Esophagus squamous epithelium (tissue), 5 donors: ENCODE measurements around the gene FSTL4. TPM values are rescaled to one million over a fixed set of nuclear protein-coding genes. Genes with fewer than 3 reads are reported as not detected.

Source experiments
- DNase-seq: peaks from one replicate; lab custom pipeline; 2025; lab: John Stamatoyannopoulos, UW
- H3K27ac ChIP-seq, 4 donors: fragments of 200-600 bp; sonication (generic); one replicate each; pipeline ENCODE4 v1.5.1; 2016 to 2019; ENCODE audit warnings: mild to moderate bottlenecking in 1 of 4
- H3K27me3 ChIP-seq, 4 donors: fragments of 200-600 bp; sonication (generic); 1 replicate in 3 of 4; 2 replicates in 1 of 4; pipeline versions ENCODE4 v1.5.1 to v1.6.0; 2017 to 2021; ENCODE audit warnings: antibody characterized with exemption in 1 of 4
- H3K36me3 ChIP-seq, 3 donors: fragments of 200-600 bp; sonication (generic); one replicate each; pipeline ENCODE4 v1.5.1; 2016 to 2019
- H3K4me1 ChIP-seq, 3 donors: fragments of 200-600 bp; sonication (generic); one replicate each; pipeline ENCODE4 v1.5.1; 2017 to 2019
- H3K4me3 ChIP-seq, 4 donors: fragments of 200-600 bp; sonication (generic); 1 replicate in 3 of 4; 2 replicates in 1 of 4; pipeline ENCODE4 v1.5.1; 2016 to 2019; ENCODE audit warnings: mild to moderate bottlenecking in 2 of 4, moderate library complexity in 1 of 4
- H3K9me3 ChIP-seq, 3 donors: fragments of 200-600 bp; sonication (generic); one replicate each; pipeline ENCODE4 v1.5.1; 2016 to 2019
- POLR2A ChIP-seq, 4 donors: fragments of 450-650 bp; IDR thresholded peaks; one replicate each; pipeline ENCODE4 v1.6.1; 2017; ENCODE audit warnings: antibody characterized with exemption in 4 of 4, mild to moderate bottlenecking in 4 of 4, moderate library complexity in 3 of 4
- WGBS, 2 donors: methylation state at CpG; one replicate each; pipeline ENCODE4 v1.1.5; 2018; 5-methylcytosine and 5-hydroxymethylcytosine counted together
- intact Hi-C: fragments of 100-400 bp; cut with DNase I; formaldehyde crosslinking; loops from one replicate; pipeline ENCODE4 v1.15.0; 2022
- total RNA-seq, 4 donors: library from RNA; depleted of rRNA; stranded (reverse); fragments of >200 nt; gene quantifications; one replicate each; pipeline ENCODE4 v1.1.0, GENCODE V29; 2016
- TF ChIP-seq, protein P1 (sequence below), 6 experiments: fragments of 450-650 bp in 4 of 6; fragments of 200-600 bp in 2 of 6; sonication (generic) in 2 of 6; IDR thresholded peaks; one replicate each; pipeline ENCODE4 v1.5.1; 2016 to 2019; ENCODE audit warnings: antibody characterized with exemption in 6 of 6, mild to moderate bottlenecking in 4 of 6, moderate library complexity in 4 of 6
- donor health status: DM: yes; HTN: yes; CAD: no.

FSTL4 gene
- total RNA-seq, 4 donors from 2014 or later: 0.53 to 4.1 (median 1.4) TPM

DNA sequence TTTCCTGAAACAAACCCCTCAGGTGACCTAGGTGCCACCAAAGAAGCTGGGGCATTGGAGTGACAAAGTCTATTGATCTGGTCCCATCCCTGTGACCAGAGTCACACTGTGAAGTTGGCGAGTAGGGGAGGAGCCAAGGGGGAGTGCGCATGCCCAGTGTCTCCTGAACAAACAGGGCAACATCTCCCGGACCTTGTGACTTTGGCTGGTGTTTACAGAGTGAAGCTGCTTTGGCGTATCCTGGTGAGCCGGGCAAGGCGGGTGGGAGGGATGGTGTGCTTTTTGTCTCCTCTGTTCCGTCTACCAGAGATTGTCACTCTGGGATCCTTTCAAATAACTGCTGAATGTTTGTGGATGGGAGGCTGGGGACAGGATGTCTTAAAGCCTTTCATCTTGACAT, 356.1 kb downstream of the FSTL4 start:
- Histone ChIP-seq H3K9me3 (no peaks in the 10 kb centered on the region), H3K4me3 (no peak overlapping the region), H3K27ac (no peak overlapping the region), H3K27me3 (no peaks in the 10 kb centered on the region), H3K36me3 (no peaks in the 10 kb centered on the region), H3K4me1 (no peaks in the 10 kb centered on the region)
- TF ChIP-seq, protein P1, sequence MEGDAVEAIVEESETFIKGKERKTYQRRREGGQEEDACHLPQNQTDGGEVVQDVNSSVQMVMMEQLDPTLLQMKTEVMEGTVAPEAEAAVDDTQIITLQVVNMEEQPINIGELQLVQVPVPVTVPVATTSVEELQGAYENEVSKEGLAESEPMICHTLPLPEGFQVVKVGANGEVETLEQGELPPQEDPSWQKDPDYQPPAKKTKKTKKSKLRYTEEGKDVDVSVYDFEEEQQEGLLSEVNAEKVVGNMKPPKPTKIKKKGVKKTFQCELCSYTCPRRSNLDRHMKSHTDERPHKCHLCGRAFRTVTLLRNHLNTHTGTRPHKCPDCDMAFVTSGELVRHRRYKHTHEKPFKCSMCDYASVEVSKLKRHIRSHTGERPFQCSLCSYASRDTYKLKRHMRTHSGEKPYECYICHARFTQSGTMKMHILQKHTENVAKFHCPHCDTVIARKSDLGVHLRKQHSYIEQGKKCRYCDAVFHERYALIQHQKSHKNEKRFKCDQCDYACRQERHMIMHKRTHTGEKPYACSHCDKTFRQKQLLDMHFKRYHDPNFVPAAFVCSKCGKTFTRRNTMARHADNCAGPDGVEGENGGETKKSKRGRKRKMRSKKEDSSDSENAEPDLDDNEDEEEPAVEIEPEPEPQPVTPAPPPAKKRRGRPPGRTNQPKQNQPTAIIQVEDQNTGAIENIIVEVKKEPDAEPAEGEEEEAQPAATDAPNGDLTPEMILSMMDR (IDR thresholded peaks at IDR 0.05): no peak
- no peak for TF ChIP-seq POLR2A (IDR thresholded peaks at IDR 0.05)
- DNase-seq: no peak
- 83 to 100% methylated on average over 1 to 7 of the region's 7 CpGs for WGBS, 2 donors
- intact Hi-C loops: no loop called here

DNA sequence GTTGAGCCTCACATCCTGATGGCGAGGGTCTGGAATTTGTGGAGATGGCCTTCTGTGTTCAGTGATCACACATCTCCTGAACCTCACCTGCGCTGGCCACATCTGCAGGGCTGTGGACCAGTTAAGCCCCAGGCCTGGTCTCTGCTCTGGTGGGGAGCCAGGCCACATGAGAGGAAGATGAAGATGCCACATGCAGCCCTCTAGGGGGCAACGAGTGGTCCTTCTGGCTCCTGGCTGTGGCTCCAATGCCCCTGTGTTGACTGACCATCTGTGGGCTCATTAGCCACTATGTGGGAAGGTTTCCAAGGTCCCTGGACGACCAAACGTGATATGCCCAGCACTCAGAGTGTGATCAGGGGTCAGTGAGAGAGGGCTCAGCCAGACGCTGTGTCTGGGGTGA, 357.5 kb downstream of the FSTL4 start:
- Histone ChIP-seq H3K4me3 (no peak overlapping the region), H3K9me3 (no peaks in the 10 kb centered on the region), H3K4me1 (no peaks in the 10 kb centered on the region), H3K36me3 (no peaks in the 10 kb centered on the region), H3K27ac (no peak overlapping the region), H3K27me3 (no peaks in the 10 kb centered on the region)
- no peak for DNase-seq
- TF ChIP-seq, protein P1 (IDR thresholded peaks at IDR 0.05): no peak
- no peak for TF ChIP-seq POLR2A (IDR thresholded peaks at IDR 0.05)
- WGBS, 2 donors: 80 to 87% methylated on average over 3 to 5 of the region's 6 CpGs
- intact Hi-C loops: no loop called here

DNA sequence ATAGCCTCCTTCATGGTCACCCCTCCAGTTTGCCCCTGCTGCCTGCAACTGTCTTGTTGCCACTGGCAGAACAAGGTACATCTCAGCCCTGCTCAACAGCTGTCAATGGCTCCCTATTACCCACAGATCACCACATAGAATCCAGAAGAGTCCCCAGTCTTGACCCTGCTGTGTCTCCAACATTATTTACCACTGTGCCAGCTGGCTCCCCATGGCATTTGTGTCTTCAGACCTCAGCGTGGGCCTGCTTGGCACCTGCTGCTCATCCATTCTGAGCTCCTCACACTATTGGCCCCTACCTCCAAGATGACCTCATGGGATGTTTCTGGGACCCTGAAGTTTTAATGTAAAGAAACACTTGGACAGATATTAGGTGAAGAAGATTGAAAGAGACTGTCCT, 358.7 kb downstream of the FSTL4 start:
- DNase-seq: no peak
- no peak overlapping the region for H3K27ac ChIP-seq
- H3K27me3 ChIP-seq: no peaks in the 10 kb centered on the region
- intact Hi-C loops: no loop called here
- TF ChIP-seq, protein P1 (IDR thresholded peaks at IDR 0.05): no peak
- TF ChIP-seq POLR2A (IDR thresholded peaks at IDR 0.05): no peak
- H3K4me3 ChIP-seq: no peak overlapping the region
- WGBS, 2 donors: 50 to 100% methylated on average over 1 of the region's 1 CpG
- no peaks in the 10 kb centered on the region for H3K9me3 ChIP-seq
- H3K4me1 ChIP-seq: no peaks in the 10 kb centered on the region
- H3K36me3 ChIP-seq: no peaks in the 10 kb centered on the region

DNA sequence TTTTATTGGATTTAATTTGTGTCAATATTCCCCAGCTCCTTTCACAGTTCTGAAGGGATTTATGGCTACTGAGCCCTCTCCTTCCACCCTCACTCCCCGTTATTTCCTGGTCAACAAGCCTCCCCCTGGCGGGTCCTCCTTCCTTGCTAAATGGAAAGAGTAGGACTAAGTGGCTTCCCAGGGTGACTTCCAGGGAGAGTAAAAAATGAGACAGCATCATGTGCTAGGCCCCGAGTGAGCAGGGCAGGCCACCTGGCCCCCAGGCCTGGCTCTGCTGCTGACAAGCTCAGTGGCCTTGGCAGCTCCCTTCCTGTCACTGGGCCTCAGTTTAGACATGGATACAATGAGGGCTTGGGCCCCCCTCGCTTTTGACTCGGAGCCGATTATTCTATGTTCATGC, 359.3 kb downstream of the FSTL4 start:
- Histone ChIP-seq H3K4me3 (no peak overlapping the region), H3K36me3 (no peaks in the 10 kb centered on the region), H3K27ac (no peak overlapping the region), H3K4me1 (no peaks in the 10 kb centered on the region), H3K9me3 (no peaks in the 10 kb centered on the region), H3K27me3 (no peaks in the 10 kb centered on the region)
- intact Hi-C loops: no loop called here
- TF ChIP-seq, protein P1 (IDR thresholded peaks at IDR 0.05): no peak
- TF ChIP-seq POLR2A (IDR thresholded peaks at IDR 0.05): no peak
- WGBS, 2 donors: 79 to 94% methylated on average over 4 to 6 of the region's 6 CpGs
- no peak for DNase-seq

DNA sequence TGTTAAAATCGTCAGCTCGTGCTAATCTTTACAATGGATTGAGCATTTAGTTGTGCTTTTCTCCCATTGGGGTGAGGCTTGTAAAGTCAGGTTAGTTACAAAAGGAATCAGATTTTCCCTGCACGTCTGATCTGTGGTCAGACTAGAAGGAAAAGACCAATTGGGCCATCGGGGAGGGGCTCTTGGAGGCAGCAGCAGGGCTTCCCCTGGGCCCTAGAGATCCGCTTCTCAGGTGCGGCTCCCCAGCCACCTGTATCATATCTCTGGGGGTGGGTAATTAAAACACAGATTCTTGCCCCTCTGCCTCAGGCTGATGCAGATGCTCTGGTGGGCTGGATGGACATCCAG, 360.2 kb downstream of the FSTL4 start:
- no peaks in the 10 kb centered on the region for H3K27me3 ChIP-seq
- H3K36me3 ChIP-seq: no peaks in the 10 kb centered on the region
- H3K9me3 ChIP-seq: no peaks in the 10 kb centered on the region
- TF ChIP-seq POLR2A (IDR thresholded peaks at IDR 0.05): no peak
- TF ChIP-seq, protein P1 (IDR thresholded peaks at IDR 0.05): no peak
- no peaks in the 10 kb centered on the region for H3K4me1 ChIP-seq
- intact Hi-C loops: no loop called here
- H3K4me3 ChIP-seq: no peak overlapping the region
- no peak for DNase-seq
- H3K27ac ChIP-seq: no peak overlapping the region
- WGBS, 2 donors: 48 to 81% methylated on average over 4 to 5 of the region's 6 CpGs
